Muscle layer of colon (tissue), 2 donors: ENCODE results near the gene CUX1.
"Not testable (repeated sequence)": the region's sequence is repeated elsewhere in the genome, so short reads cannot be mapped to it uniquely, and the experiment has no call there.

Experiments
- H3K27ac ChIP-seq: one replicate; pipeline ENCODE4 v1.7.0; 2013; ENCODE audit warnings: low read depth, mild to moderate bottlenecking, low read length, moderate library complexity
- H3K27me3 ChIP-seq, 2 donors: one replicate each; pipeline ENCODE4 v1.7.0; 2013; ENCODE audit warnings: low read length in 2 of 2, mild to moderate bottlenecking in 2 of 2; ENCODE audit not compliant: insufficient read depth in 2 of 2, control insufficient read depth in 1 of 2
- H3K36me3 ChIP-seq: one replicate; pipeline ENCODE4 v1.7.0; 2013; ENCODE audit warnings: mild to moderate bottlenecking, low read length; ENCODE audit not compliant: insufficient read depth
- H3K4me1 ChIP-seq: one replicate; pipeline ENCODE4 v1.7.0; 2013; ENCODE audit warnings: mild to moderate bottlenecking, low read length; ENCODE audit not compliant: insufficient read depth
- H3K4me3 ChIP-seq, 2 donors: one replicate each; pipeline ENCODE4 v1.7.0; 2013; ENCODE audit warnings: low read length in 2 of 2, low read depth in 1 of 2, mild to moderate bottlenecking in 1 of 2, moderate library complexity in 1 of 2
- H3K9ac ChIP-seq: one replicate; pipeline ENCODE4 v1.7.0; 2013; ENCODE audit warnings: low read length
- H3K9me3 ChIP-seq: one replicate; pipeline ENCODE4 v1.7.0; 2013; ENCODE audit warnings: mild to moderate bottlenecking, low read length
- donor health status: abdominal sarcoma.
- donor health status: Adenocarcinoma of cecum.

Gene CUX1

GRCh38 chr7:102221961-102222360 is 404.5 kb downstream of the CUX1 start:
- Histone ChIP-seq H3K9me3 (no peaks in the 10 kb centered on the region), H3K27me3 (no peaks in the 10 kb centered on the region), H3K36me3 (no peaks in the 10 kb centered on the region), H3K4me1 (no peaks in the 10 kb centered on the region), H3K4me3 (no peak overlapping the region), H3K27ac (no peak overlapping the region), H3K9ac (no peak overlapping the region)

- no peaks in the 10 kb centered on the region for H3K27me3 ChIP-seq
- H3K36me3 ChIP-seq: peaks cover 3% of the 10 kb centered on the region
- no peak overlapping the region for H3K27ac ChIP-seq
- H3K4me1 ChIP-seq: no peaks in the 10 kb centered on the region
- H3K9me3 ChIP-seq: no peaks in the 10 kb centered on the region
- no peak overlapping the region for H3K9ac ChIP-seq
- no peak overlapping the region for H3K4me3 ChIP-seq
Measured at GRCh38 chr7:102222445-102222844, 405.0 kb downstream of the CUX1 start.

- Histone ChIP-seq H3K9ac (no peak overlapping the region), H3K27ac (no peak overlapping the region), H3K36me3 (peaks cover 8% of the 10 kb centered on the region), H3K27me3 (no peaks in the 10 kb centered on the region), H3K9me3 (no peaks in the 10 kb centered on the region), H3K4me3 (no peak overlapping the region), H3K4me1 (no peaks in the 10 kb centered on the region)
Measured at GRCh38 chr7:102223184-102223583, 405.8 kb downstream of the CUX1 start.

DNA sequence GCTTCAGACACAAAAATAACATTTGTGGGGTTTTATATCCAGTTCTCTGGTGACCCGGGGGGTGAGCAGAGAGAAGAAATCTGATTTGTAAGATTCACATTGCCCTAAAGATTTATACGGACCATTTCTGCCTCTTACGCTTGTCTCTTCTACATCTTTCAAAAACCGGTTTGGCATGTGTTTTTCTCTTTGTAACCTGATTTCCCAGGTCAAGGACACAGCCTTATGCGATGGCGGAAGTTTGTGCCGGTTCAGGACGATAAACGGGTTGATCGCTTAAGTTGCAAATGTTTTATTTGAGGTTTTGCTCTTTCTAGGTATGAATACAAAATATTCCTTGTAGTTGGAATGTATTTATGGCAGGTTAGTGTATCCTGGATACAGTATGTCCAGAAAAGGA is 407.6 kb downstream of the CUX1 start:
- Histone ChIP-seq H3K9ac (no peak overlapping the region), H3K4me1 (no peaks in the 10 kb centered on the region), H3K27ac (no peak overlapping the region), H3K4me3 (no peak overlapping the region), H3K36me3 (peaks cover 20% of the 10 kb centered on the region), H3K27me3 (no peaks in the 10 kb centered on the region), H3K9me3 (no peaks in the 10 kb centered on the region)

- H3K4me3 ChIP-seq: no peak overlapping the region
- no peaks in the 10 kb centered on the region for H3K27me3 ChIP-seq
- peaks cover 21% of the 10 kb centered on the region for H3K36me3 ChIP-seq
- no peaks in the 10 kb centered on the region for H3K9me3 ChIP-seq
- H3K27ac ChIP-seq: no peak overlapping the region
- no peaks in the 10 kb centered on the region for H3K4me1 ChIP-seq
- H3K9ac ChIP-seq: no peak overlapping the region
Measured at GRCh38 chr7:102227371-102227770, 409.9 kb downstream of the CUX1 start.

DNA sequence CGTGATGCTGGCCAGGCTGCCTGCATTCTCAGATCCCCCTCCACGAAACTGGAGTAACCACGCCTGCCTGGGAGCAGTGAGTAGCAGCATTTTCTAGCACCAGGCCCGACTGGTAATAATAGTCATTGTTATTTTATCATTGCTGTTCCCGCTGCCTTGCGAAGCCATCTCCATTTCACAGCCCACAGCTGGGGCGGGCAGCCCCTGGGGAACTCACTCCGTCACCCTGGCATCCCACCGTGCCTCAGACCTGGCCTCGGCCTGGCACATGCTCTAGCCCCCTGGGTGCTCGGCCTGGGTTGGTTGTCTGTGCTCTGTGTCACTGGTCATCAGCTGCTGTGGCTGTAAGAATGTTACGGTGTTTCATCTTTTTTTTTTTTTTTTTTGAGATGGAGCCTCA is 411.5 kb downstream of the CUX1 start:
- H3K4me1 ChIP-seq: no peaks in the 10 kb centered on the region
- no peaks in the 10 kb centered on the region for H3K27me3 ChIP-seq
- peaks cover 27% of the 10 kb centered on the region for H3K36me3 ChIP-seq
- H3K9me3 ChIP-seq: no peaks in the 10 kb centered on the region
- no peak overlapping the region for H3K27ac ChIP-seq
- no peak overlapping the region for H3K9ac ChIP-seq
- H3K4me3 ChIP-seq: no peak overlapping the region

DNA sequence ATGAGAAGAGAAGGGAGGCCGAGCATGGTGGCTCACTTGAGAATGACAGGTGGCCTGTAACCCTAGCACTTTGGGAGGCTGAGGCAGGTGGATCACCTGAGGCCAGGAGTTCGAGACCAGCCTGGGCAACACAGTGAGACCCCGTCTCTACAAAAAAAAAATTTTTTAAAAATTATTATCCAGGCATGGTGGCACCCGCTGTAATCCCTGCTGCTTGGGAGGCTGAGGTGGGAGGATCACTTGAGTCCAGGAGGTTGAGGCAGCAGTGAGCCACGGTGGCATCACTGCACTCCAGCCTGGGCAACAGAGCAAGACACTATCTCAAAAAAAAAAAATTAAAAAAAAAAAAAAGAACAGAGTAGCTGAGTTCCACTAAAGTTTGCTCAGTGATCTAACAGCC is 412.7 kb downstream of the CUX1 start:
- H3K36me3 ChIP-seq: peaks cover 31% of the 10 kb centered on the region
- not testable (repeated sequence) for H3K9ac ChIP-seq, H3K4me3 ChIP-seq, H3K27me3 ChIP-seq, H3K27ac ChIP-seq, H3K4me1 ChIP-seq, H3K9me3 ChIP-seq

DNA sequence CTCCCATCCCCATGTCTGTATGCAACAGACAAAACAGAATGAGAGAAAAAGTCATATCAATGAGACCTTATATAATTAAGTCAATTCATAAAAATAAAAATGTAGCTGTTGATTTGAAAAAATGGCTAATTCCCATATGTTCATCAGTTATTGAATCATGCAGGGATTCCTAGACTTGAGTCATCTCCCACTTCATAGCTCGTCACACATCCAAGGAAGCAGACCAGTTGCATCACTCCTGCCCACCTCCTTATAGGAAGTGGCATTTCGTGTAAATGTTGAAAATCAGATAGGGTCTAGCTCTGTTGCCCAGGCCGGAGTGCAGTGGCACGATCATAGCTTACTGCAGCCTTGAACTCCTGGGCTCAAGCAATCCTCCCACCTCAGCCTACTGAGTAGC is 413.2 kb downstream of the CUX1 start:
- no peak overlapping the region for H3K27ac ChIP-seq
- no peaks in the 10 kb centered on the region for H3K4me1 ChIP-seq
- no peaks in the 10 kb centered on the region for H3K27me3 ChIP-seq
- H3K4me3 ChIP-seq: no peak overlapping the region
- no peaks in the 10 kb centered on the region for H3K9me3 ChIP-seq
- peaks cover 33% of the 10 kb centered on the region for H3K36me3 ChIP-seq
- H3K9ac ChIP-seq: no peak overlapping the region

DNA sequence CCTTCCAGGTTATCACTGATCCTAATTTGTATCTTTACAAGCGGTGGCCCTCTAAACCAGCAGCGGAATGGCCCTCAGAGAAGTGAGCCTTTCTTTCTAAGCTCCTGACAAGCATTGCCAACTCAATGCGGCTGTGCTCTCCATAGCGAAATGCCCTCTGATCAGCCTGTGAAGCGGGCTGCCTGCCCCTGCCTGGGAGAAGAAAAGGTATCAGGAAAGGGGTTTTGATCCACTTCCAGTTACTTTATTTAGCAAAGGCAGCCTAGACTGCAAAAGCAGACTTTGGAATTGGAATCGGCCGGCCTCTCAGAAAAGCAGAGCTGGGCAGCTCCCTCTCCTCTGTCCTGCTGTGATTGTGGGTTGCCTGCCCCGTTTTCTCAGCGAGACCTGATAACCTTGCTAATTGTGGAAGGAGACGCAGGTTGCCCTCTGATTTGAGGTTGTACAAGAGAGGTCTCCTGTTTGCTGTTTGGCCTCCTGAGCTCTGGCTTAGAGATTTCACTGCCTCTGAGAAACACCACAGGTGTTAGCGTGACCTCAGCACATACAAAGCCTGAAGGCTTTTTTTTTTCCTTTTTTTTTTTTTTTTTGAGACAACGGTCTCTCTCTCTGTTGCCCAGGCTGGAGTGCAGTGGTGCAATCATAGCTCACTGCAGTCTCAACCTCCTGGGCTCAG is 415.3 kb downstream of the CUX1 start:
- no peak overlapping the region for H3K27ac ChIP-seq

DNA sequence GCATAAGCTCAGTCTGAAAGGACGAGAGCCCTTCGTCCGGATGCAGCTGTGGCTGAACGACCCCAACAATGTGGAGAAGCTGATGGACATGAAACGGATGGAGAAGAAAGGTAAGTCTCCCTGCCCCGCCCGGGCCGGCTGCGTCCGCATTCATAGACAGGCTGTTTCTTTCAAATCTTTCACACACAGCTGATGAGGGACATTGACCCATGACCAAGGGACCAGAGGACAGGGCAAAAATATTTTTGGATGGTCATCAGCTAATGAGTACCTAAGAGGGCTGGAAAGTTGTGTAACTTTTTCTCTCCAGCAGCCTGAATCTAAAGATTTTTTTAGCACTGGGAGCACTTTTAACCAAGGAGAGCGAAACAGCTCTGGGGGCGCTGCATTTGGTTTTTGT is 416.7 kb downstream of the CUX1 start:
- no peak overlapping the region for H3K27ac ChIP-seq
- H3K9ac ChIP-seq: no peak overlapping the region
- no peaks in the 10 kb centered on the region for H3K9me3 ChIP-seq
- no peak overlapping the region for H3K4me3 ChIP-seq
- no peaks in the 10 kb centered on the region for H3K27me3 ChIP-seq
- H3K36me3 ChIP-seq: peaks cover 16% of the 10 kb centered on the region
- H3K4me1 ChIP-seq: peaks cover 5% of the 10 kb centered on the region

More for the DNA sequence above, 415.3 kb downstream of the CUX1 start:
- Histone ChIP-seq H3K9me3 (no peaks in the 10 kb centered on the region), H3K27me3 (no peaks in the 10 kb centered on the region), H3K4me1 (peaks cover 5% of the 10 kb centered on the region), H3K9ac (no peak overlapping the region), H3K36me3 (peaks cover 27% of the 10 kb centered on the region), H3K4me3 (no peak overlapping the region)

- no peaks in the 10 kb centered on the region for H3K27me3 ChIP-seq
- no peaks in the 10 kb centered on the region for H3K9me3 ChIP-seq
- H3K27ac ChIP-seq: no peak overlapping the region
- H3K36me3 ChIP-seq: peaks cover 20% of the 10 kb centered on the region
- H3K9ac ChIP-seq: no peak overlapping the region
- H3K4me1 ChIP-seq: peaks cover 5% of the 10 kb centered on the region
- no peak overlapping the region for H3K4me3 ChIP-seq
Measured at GRCh38 chr7:102234801-102235550, 417.6 kb downstream of the CUX1 start.

DNA sequence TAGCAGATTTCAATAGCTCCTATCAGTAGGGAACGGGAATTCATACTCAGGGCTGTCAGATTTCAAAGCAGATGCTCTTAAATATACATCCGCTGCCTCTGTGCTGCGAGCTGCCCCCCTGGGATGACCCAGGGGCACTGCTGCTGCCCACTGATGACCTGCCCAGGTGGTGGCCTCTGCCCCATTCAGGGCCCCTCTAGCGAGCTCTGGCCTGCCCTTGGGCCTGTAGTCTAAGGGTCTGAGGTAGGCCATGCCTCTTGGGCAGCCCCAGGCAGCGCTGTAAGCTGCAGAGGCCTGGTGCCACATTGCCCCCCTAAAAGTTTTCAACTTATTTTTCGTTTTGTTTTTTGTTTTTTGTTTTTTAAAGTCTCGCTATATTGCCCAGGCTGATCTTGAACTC is 418.7 kb downstream of the CUX1 start:
- Histone ChIP-seq H3K9me3 (no peaks in the 10 kb centered on the region), H3K36me3 (peaks cover 19% of the 10 kb centered on the region), H3K27me3 (no peaks in the 10 kb centered on the region), H3K9ac (no peak overlapping the region), H3K4me3 (no peak overlapping the region), H3K4me1 (peaks cover 5% of the 10 kb centered on the region), H3K27ac (no peak overlapping the region)
